DMS53 treated with DMSO at 0.1 percent for 48 hours (cell line): Measurements from ENCODE around the gene DOCK4.
A peak's percentile ranks its signal among the peaks of the same experiment; 100 is the strongest.

Source experiments
- DNase-seq: peaks from one replicate; lab custom pipeline; 2025; ENCODE audit not compliant: unreplicated experiment; lab: John Stamatoyannopoulos, UW

Gene DOCK4

GRCh38 chr7:112190120-112190519 is 16.1 kb downstream of the DOCK4 start:
- DNase-seq = no peak

GRCh38 chr7:112189691-112190090 is 16.5 kb downstream of the DOCK4 start:
- DNase-seq = no peak

- no peak for DNase-seq
These were observed 17.9 kb downstream of the DOCK4 start for GRCh38 chr7:112188257-112188656.

- no peak for DNase-seq
These were observed 19.9 kb downstream of the DOCK4 start for GRCh38 chr7:112186300-112186699.

- no peak for DNase-seq
These were observed 21.0 kb downstream of the DOCK4 start for GRCh38 chr7:112185005-112185834.

- no peak for DNase-seq
These were observed 21.7 kb downstream of the DOCK4 start for GRCh38 chr7:112184455-112184854.

- DNase-seq = no peak
These were observed 22.9 kb downstream of the DOCK4 start for GRCh38 chr7:112183266-112183665.

GRCh38 chr7:112182749-112183148 is 23.4 kb downstream of the DOCK4 start:
- no peak for DNase-seq

GRCh38 chr7:112180223-112180622 is 26.0 kb downstream of the DOCK4 start:
- no peak for DNase-seq

GRCh38 chr7:112176693-112177415 is 29.3 kb downstream of the DOCK4 start:
- no peak for DNase-seq

GRCh38 chr7:112176241-112176640 is 30.0 kb downstream of the DOCK4 start:
- no peak for DNase-seq

GRCh38 chr7:112174192-112174591 is 32.0 kb downstream of the DOCK4 start:
- no peak for DNase-seq

- no peak for DNase-seq
These were observed 32.7 kb downstream of the DOCK4 start for GRCh38 chr7:112173568-112173905.

- no peak for DNase-seq
These were observed 33.2 kb downstream of the DOCK4 start for GRCh38 chr7:112172870-112173567.

- DNase-seq = no peak
These were observed 34.5 kb downstream of the DOCK4 start for GRCh38 chr7:112171673-112172072.

GRCh38 chr7:112168915-112169314 is 37.3 kb downstream of the DOCK4 start:
- DNase-seq = no peak

GRCh38 chr7:112167147-112167546 is 39.1 kb downstream of the DOCK4 start:
- no peak for DNase-seq

- DNase-seq = peak; percentile 56
These were observed 43.3 kb downstream of the DOCK4 start for GRCh38 chr7:112162784-112163506.

- DNase-seq = peak; percentile 81
These were observed 43.9 kb downstream of the DOCK4 start for GRCh38 chr7:112162142-112162766.

GRCh38 chr7:112161253-112162141 is 44.7 kb downstream of the DOCK4 start:
- DNase-seq = peak; percentile 41
